WI38 (cell line): Measurements from ENCODE around the gene ABI1.
A peak's percentile ranks its signal among the peaks of the same experiment; 100 is the strongest.

Experiments used
- H3K4me3 ChIP-seq: 2 replicates; pipeline ENCODE4 v1.5.1; 2011; ENCODE audit warnings: low read depth, mild to moderate bottlenecking, control low read depth, low read length
- CTCF ChIP-seq: IDR thresholded peaks from 2 replicates; pipeline ENCODE4 v1.5.1; 2012; ENCODE audit warnings: low read depth, mild to moderate bottlenecking, control low read depth, low read length

ABI1 gene

GRCh38 chr10:26881600-26882331 lies 21.0 kb upstream of the ABI1 start:
- peak; percentile 66 for TF ChIP-seq CTCF
- no peak overlapping the region for H3K4me3 ChIP-seq

- no peak for TF ChIP-seq CTCF
- H3K4me3 ChIP-seq = no peak overlapping the region
Measured at GRCh38 chr10:26879744-26880143, 19.0 kb upstream of the ABI1 start.

GRCh38 chr10:26870766-26871165 lies 10.0 kb upstream of the ABI1 start:
- no peak for TF ChIP-seq CTCF
- no peak overlapping the region for H3K4me3 ChIP-seq

GRCh38 chr10:26869528-26869927 lies 8.8 kb upstream of the ABI1 start:
- no peak overlapping the region for H3K4me3 ChIP-seq
- no peak for TF ChIP-seq CTCF

GRCh38 chr10:26863351-26864076 lies 2.8 kb upstream of the ABI1 start:
- no peak overlapping the region for H3K4me3 ChIP-seq
- TF ChIP-seq CTCF = no peak

- peak overlapping the region; percentile 38 for H3K4me3 ChIP-seq
Measured at GRCh38 chr10:26861205-26861998, 644 bp upstream of the ABI1 start.

More at GRCh38 chr10:26861205-26861998, 644 bp upstream of the ABI1 start:
- peak; percentile 63 for TF ChIP-seq CTCF
